ENCODE results near the gene PPAT.
"Not testable (repeated sequence)": the region's sequence is repeated elsewhere in the genome, so short reads cannot be mapped to it uniquely, and the experiment has no call there.

Gene PPAT

DNA sequence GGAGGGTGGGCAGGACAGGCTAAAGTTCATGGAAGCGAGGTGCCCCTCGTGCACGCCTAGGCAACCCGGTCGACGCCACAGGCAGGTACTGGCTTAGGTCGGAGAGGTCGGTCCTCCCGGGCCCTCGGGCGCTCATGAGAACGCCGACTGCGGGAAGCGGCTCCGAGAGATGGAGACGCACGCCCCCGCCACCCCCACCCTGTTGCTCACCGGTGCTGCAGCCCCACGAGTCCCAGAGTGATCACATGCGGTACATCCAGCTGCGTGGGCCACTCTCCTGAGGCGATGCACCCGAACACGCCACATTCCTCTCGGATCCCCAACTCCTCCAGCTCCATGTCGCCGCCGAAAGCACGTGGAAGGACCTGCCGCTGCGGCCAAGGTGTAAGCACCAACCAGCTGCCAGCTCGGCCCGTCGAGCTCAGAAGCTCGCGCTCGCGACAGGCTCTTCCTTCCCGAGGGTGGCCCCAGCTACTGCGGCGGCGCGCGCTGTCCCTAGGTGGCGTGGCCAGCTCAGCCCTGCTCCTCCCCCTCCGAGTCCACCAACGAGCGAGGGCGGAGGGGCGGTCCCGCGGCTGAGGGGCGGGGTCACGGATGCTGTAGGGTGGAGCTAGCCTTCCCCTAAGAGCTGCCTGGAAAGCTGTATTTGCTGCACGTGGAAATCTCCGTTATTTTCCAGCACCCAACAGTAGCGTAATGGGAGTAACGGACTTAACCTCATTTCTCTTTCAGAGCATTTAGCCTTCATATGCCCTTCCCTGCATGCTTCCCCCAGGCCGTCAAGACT, at the start of gene PPAT:
TSS of gene PPAT (minus strand) at position 476 of the 787 bp plus-strand sequence. CDS start at position 338, 138 bp downstream.
- peak; percentile 97 for DNase-seq

DNA sequence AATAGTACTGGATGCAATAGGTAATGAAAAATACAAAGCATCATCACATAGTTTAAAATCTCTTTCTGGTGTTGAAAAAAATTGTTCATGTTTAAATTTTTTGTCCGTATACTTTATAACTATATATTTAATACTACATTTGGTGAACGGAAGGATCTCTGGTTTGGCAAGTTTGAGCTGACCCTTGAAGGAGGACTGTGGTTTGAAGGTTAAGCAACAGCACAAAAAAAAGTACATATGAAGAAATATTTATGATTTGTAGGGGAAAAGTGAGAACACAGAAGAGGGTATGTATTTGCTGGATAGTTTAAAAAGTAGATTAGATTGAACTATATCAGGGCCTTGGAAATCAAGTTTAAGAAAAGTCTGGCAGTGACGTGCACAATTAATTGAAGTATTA, 45.3 kb upstream of the PPAT start:
- no peak for DNase-seq

GRCh38 chr4:56477192-56477702, 41.8 kb upstream of the PPAT start:
- no peak for DNase-seq

GRCh38 chr4:56475917-56476316, 40.5 kb upstream of the PPAT start:
- no peak for DNase-seq

DNA sequence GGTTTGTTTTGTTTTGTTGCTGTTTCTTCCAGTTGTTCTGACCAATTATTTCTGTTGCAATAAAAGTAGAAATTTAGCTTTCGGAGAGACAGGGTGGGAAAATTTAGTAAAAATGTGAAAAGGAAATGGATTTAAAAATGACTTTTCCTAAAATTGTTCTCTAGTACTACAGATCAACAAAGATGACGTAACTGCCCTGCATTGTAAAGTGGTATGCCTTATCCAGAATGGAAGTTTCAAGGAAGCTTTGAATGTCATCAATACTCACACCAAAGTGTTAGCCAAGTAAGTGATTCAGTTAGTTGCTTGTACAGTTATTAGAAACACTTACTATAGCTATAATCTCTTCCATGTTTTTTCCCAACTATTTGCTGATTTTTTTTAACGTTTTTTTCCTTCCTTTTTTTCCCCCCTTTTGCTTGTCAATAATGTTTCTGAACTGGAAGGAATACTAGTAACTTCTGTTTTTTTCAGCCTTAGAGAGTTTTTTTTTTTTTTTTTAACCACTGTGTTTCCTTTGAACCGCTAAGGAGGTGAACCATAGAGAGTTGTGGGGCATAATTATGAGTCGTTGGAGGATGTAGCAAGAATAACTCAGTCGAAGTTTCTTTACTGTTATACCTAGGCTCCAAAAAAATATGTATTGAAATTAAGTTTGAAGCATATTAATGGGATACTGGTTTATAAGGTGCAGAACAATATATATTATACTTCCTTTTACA, 34.2 kb upstream of the PPAT start:
- DNase-seq, result no peak

- DNase-seq, result peak; percentile 58
Measured at GRCh38 chr4:56468097-56468422, 32.6 kb upstream of the PPAT start.

DNA sequence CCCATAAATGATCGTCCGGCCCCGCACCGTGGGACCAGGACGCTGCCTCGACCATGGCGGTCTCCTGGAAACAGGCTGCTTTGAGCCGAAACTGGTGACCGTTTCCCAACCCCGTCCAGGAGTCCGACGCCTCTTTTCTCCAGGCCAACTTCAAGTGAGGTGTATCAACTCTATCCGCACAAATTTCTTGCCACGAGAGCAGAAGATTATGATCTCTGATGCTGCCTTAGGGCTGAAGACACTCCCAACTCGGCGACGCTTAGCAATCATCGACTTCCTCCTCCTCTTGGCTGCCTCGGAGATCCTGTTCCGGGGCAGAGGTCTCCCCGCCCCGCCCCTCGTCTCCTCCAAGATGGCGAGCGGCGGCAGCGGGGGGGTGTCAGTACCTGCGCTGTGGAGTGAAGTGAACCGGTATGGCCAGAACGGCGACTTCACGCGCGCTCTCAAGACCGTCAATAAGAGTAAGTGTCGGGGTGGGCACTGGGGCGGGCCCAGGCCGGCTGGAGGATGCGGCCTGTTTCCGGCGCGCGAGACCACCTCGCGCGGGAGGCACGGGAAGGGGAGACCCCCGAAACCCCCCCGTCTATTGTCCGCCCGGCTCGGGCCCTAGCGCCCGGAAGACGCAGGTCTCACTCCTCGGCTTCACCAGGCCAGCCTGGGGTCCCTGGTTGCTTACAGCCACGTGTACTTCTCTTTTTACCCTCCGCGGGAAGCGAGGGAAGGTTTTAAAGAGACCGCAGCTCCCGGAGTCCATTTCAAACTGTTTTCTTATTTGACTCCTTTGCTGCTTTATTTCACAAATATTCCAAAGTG, 32.1 kb upstream of the PPAT start, which contains the start of gene SRP72:
TSS of gene SRP72 (plus strand) at position 334 of the 813 bp plus-strand sequence. CDS start at position 353, 19 bp downstream.
- DNase-seq, result peak; percentile 90

DNA sequence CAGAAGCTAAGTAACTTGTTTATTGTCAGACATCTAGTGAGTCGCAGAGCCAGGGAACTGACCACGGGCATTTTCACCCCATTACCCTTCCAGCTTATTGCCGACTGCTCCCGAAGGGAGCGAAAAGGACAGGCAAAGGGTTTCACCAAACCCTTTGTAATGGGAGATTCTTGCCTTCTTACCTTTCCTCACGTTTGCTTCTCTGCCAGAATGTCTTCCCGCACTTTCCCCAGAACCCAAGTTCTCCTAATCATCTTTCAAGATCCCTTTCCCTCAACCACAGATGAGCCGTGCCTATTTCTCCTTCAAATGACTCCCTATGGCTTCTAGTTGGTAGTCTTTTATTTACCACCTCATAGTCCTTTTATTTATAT, 31.5 kb upstream of the PPAT start:
- peak; percentile 25 for DNase-seq

GRCh38 chr4:56466296-56466761, 30.9 kb upstream of the PPAT start:
- DNase-seq, result peak; percentile 16

DNA sequence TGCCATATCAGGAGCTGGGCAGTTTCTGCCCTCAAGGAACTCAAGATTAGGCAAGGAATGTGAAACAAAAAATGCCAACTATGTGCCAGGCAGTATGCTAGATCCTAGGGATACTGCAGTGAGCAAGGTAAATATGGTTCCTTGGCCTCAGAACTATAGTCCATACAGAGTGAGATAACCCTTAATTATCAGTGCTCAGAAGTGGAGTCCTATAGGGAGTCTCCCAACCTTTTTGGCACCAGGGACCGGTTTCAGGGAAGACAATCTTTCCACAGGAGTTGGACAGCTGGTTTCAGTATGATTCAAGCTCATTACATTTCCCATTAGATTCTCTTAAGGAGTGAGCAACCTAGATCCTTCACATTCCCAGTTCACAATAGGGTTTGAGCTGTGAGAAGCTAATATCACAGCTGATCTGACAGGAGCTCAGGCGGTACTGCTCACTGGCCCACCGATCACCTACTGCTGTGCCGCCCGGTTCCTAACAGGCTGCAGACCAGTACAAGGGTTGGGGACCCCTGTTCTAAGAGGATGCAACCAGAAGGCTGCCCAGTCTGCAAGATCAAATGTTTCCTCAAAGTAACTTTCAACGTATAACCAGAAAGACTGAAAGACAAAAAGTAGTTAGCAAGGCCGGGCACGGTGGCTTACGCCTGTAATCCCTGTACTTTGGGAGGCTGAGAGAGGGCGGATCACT, 30.3 kb upstream of the PPAT start:
- peak; percentile 61 for DNase-seq

GRCh38 chr4:56464581-56464980, 29.2 kb upstream of the PPAT start:
- DNase-seq, result peak; percentile 1

DNA sequence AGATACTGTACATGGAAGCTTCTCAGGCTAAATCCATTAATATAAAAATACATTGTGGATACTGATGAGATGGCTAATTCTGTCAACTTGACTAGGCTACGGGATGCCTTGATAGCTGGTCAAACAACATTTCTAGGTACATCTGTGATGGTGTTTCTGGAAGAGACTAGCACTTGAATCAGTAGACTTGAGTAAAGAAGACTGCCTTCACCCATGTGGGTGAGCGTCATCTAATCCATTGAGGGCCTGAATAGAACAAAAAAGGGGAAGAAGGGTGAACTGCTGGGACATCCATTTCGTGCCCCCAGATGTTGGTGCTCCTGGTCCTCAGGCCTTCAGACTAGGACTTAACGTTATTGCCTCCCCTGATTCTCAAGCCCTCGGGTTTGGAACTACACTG, 28.3 kb upstream of the PPAT start:
- DNase-seq, result peak; percentile 1

DNA sequence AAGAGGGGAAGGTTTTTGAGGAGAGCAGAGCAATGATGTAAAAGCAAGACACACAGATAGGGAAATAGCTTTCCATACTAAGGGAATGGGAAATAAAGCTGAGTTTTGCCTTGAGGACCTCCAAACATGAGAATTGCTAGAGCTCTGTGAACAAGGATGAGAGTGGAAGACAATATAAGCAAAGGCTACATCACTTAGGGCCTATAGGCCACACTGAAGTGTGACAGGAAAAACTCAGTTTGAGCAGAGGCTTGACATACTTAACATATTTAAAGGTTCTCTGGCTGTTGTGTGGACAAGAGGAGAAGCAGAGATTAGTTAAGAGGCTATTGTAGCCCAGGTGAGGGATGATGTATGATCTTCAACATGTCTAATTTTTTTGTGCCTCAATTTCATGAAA, 26.7 kb upstream of the PPAT start:
- DNase-seq, result no peak

- DNase-seq, result no peak
Measured at GRCh38 chr4:56460085-56460484, 24.7 kb upstream of the PPAT start.

DNA sequence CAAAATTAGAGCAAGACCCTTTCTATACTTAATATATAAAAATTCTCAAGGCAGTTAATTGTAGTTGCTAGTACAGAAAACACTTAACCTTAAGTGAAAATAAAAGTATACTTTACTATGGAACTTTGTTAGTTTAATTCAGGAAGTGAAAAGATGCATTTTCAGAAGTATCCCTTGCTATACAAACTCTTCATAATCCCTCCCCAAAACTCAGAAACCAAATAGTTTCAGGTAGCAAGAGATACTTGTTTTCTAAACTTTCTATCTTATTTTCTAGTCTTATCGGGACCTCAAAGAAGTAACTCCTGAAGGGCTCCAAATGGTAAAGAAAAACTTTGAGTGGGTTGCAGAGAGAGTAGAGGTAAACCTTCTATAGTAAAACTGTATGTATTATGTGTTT, 14.9 kb upstream of the PPAT start:
- no peak for DNase-seq

- not testable (repeated sequence) for DNase-seq
Measured at GRCh38 chr4:56449475-56449874, 14.1 kb upstream of the PPAT start.

- DNase-seq, result no peak
Measured at GRCh38 chr4:56448301-56448700, 12.9 kb upstream of the PPAT start.

GRCh38 chr4:56445699-56446098, 10.3 kb upstream of the PPAT start:
- no peak for DNase-seq

DNA sequence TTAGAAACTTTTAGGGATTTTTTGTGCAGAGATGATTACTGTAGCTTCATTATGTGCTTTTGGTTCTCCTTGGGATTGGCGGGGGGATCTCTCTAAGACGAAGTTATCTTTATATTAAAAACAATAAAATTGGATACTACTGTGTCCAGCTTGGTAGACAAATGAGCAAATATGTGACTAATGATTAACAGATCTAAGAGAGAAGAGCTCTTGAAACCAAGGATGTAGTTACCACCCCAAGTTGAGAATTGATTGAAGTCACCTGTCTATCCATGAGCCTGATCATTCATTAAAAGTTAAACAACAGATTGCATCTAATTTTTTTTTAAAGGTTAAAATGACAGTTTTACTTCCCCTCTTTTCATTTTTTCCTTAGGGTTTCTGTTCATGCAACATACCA, 9.3 kb upstream of the PPAT start:
- no peak for DNase-seq

GRCh38 chr4:56440983-56441382, 5.6 kb upstream of the PPAT start:
- no peak for DNase-seq

GRCh38 chr4:56438766-56439165, 3.4 kb upstream of the PPAT start:
- no peak for DNase-seq

DNA sequence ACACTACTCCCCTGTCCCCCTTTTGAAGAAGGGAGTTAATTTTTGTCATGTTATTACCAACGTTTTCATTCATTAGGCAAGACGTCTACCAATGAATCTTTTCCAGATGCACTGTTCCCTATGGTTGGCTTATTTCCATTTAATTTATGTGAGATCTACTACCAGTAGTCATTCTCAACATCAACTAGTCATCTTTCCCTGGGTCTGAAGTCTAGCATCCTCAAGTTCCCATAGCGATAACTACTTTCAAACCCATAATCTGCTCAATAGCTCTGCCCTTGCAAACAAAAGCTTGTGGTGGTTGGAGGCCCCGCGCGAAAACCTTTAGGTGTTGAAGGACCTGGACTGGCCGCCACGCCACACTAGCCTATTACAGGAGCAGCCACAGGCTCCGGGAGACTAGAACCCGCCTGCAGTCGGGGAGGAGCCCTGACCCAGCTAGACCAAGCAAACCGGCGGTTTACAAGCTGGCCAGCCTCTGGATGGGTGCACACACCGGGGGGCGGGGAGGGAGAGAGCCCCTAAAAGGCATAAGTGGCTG, 746 bp downstream of the PPAT start:
- peak; percentile 81 for DNase-seq
